Mucosa of stomach (tissue), 1 donor: ENCODE results near the gene SGTA.
"Not testable (repeated sequence)": the region's sequence is repeated elsewhere in the genome, so short reads cannot be mapped to it uniquely, and the experiment has no call there.

ENCODE experiments used
- H3K27me3 ChIP-seq: one replicate; pipeline ENCODE4 v1.7.0; 2013; ENCODE audit warnings: mild to moderate bottlenecking, low read length; ENCODE audit not compliant: control insufficient read depth, insufficient read depth
- H3K36me3 ChIP-seq: one replicate; pipeline ENCODE4 v1.7.0; 2013; ENCODE audit warnings: low read length; ENCODE audit not compliant: control insufficient read depth, insufficient read depth
- H3K4me1 ChIP-seq: one replicate; pipeline ENCODE4 v1.7.0; 2013; ENCODE audit warnings: mild to moderate bottlenecking, low read length; ENCODE audit not compliant: control insufficient read depth, insufficient read depth
- H3K4me3 ChIP-seq: one replicate; pipeline ENCODE4 v1.7.0; 2013; ENCODE audit warnings: low read length
- H3K9ac ChIP-seq: one replicate; pipeline ENCODE4 v1.7.0; 2013; ENCODE audit warnings: mild to moderate bottlenecking, low read length, moderate library complexity
- H3K9me3 ChIP-seq: one replicate; pipeline ENCODE4 v1.7.0; 2013; ENCODE audit warnings: mild to moderate bottlenecking, low read length, moderate library complexity; ENCODE audit not compliant: control insufficient read depth
- donor health status: Pancreatic carcinoma.

The SGTA gene

GRCh38 chr19:2798158-2798685 is 15.1 kb upstream of the SGTA start:
- Histone ChIP-seq H3K36me3 (no peaks in the 10 kb centered on the region), H3K9ac (no peak overlapping the region), H3K4me3 (no peak overlapping the region), H3K27me3 (no peaks in the 10 kb centered on the region), H3K4me1 (no peaks in the 10 kb centered on the region), H3K9me3 (no peaks in the 10 kb centered on the region)

DNA sequence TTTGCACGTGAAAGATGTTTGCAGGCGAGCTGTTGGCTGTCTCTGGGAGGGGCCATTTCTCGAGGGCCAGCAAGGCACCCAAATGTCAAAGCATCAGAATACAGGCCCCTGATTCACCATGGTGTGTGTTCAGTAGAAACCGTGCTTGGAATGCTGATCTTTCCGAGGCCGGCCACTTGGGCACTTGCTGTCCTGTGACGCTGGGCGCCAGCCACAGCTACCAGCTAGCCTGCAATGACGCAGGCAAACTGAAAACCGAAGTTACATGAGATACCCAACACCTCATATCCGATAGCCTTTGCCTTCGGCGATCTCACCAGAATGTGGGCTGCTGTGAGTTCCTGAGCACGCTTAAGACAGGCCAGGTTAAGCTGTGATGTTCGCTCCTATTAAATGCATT is 14.2 kb upstream of the SGTA start:
- Histone ChIP-seq H3K27me3 (no peaks in the 10 kb centered on the region), H3K9ac (no peak overlapping the region), H3K4me1 (no peaks in the 10 kb centered on the region), H3K4me3 (no peak overlapping the region), H3K9me3 (no peaks in the 10 kb centered on the region), H3K36me3 (no peaks in the 10 kb centered on the region)

- Histone ChIP-seq H3K9me3 (no peaks in the 10 kb centered on the region), H3K36me3 (no peaks in the 10 kb centered on the region), H3K27me3 (no peaks in the 10 kb centered on the region), H3K9ac (no peak overlapping the region), H3K4me1 (no peaks in the 10 kb centered on the region), H3K4me3 (no peak overlapping the region)
Observed at GRCh38 chr19:2796659-2797266, 13.7 kb upstream of the SGTA start.

DNA sequence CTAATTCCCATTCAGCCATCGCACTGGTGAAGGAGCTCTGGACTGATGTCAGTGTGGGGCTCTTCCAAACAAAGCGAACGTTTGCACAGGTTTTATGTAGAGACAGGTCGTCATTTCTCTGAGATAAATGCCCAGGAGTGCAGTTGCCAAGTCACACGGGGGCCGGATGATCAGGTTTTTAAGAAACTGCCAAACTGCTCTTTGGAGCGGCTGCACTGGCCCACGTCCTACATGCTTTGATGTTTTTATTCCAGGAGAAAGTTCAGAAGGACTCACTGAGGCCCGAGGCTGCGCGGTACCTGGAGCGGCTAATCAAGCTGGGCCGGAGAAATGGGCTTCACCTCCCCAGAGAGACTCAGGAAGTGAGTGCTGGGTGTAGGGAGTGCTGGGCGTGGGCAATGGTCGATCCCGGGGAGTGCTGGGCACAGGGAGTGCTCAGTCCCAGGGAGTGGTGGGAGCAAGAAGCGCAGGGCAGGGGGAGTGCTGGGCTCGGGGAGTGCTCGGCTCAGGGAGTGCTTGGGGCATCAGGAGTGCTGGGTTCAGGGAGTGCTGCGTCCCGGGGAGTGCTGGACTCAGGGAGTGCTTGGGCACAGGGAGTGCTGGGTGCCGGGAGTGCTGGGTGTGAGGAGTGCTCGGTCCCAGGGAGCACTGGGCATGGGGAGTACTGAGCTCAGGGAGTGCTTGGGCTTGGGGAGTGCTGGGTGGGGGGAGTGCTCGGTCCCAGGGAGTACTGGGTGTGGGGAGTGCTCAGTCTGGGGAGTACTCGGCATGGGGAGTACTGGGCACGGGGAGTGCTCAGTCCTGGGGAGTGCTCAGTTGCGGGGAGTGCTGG is 13.0 kb upstream of the SGTA start:
- Histone ChIP-seq H3K9me3 (no peaks in the 10 kb centered on the region), H3K36me3 (no peaks in the 10 kb centered on the region), H3K9ac (no peak overlapping the region), H3K27me3 (no peaks in the 10 kb centered on the region), H3K4me3 (no peak overlapping the region), H3K4me1 (no peaks in the 10 kb centered on the region)

GRCh38 chr19:2793577-2793976 is 10.5 kb upstream of the SGTA start:
- Histone ChIP-seq H3K4me1 (no peaks in the 10 kb centered on the region), H3K36me3 (no peaks in the 10 kb centered on the region), H3K4me3 (no peak overlapping the region), H3K9me3 (no peaks in the 10 kb centered on the region), H3K27me3 (no peaks in the 10 kb centered on the region), H3K9ac (no peak overlapping the region)

GRCh38 chr19:2793126-2793525 is 10.1 kb upstream of the SGTA start:
- Histone ChIP-seq H3K9ac (no peak overlapping the region), H3K36me3 (no peaks in the 10 kb centered on the region), H3K27me3 (no peaks in the 10 kb centered on the region), H3K9me3 (no peaks in the 10 kb centered on the region), H3K4me1 (no peaks in the 10 kb centered on the region), H3K4me3 (no peak overlapping the region)

DNA sequence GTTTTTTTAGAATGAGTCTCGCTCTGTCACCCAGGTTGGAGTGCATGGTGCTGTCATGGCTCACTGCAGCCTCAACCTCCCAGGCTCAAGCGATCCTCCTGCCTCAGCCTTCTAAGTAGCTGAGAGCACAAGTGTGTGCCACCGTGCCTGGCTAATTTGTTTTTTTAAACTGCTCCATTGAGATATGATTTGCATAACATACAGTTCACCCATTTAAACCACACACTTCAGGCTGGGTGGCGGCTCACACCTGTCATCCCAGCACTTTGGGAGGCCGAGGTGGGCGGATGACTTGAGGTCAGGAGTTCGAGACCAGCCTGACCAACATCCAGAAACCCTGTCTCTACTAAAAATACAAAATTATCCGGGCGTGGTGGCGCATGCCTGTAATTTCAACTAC is 9.6 kb upstream of the SGTA start:
- H3K9me3 ChIP-seq, H3K9ac ChIP-seq, H3K4me1 ChIP-seq, H3K27me3 ChIP-seq, H3K4me3 ChIP-seq, H3K36me3 ChIP-seq: not testable (repeated sequence)

- Histone ChIP-seq H3K4me3 (no peak overlapping the region), H3K36me3 (no peaks in the 10 kb centered on the region), H3K9ac (no peak overlapping the region), H3K9me3 (no peaks in the 10 kb centered on the region), H3K4me1 (no peaks in the 10 kb centered on the region), H3K27me3 (no peaks in the 10 kb centered on the region)
Observed at GRCh38 chr19:2791876-2792275, 8.8 kb upstream of the SGTA start.

GRCh38 chr19:2791440-2791839 is 8.4 kb upstream of the SGTA start:
- Histone ChIP-seq H3K4me3 (no peak overlapping the region), H3K36me3 (no peaks in the 10 kb centered on the region), H3K9ac (no peak overlapping the region), H3K4me1 (peaks cover under 1% of the 10 kb centered on the region), H3K27me3 (no peaks in the 10 kb centered on the region), H3K9me3 (no peaks in the 10 kb centered on the region)

DNA sequence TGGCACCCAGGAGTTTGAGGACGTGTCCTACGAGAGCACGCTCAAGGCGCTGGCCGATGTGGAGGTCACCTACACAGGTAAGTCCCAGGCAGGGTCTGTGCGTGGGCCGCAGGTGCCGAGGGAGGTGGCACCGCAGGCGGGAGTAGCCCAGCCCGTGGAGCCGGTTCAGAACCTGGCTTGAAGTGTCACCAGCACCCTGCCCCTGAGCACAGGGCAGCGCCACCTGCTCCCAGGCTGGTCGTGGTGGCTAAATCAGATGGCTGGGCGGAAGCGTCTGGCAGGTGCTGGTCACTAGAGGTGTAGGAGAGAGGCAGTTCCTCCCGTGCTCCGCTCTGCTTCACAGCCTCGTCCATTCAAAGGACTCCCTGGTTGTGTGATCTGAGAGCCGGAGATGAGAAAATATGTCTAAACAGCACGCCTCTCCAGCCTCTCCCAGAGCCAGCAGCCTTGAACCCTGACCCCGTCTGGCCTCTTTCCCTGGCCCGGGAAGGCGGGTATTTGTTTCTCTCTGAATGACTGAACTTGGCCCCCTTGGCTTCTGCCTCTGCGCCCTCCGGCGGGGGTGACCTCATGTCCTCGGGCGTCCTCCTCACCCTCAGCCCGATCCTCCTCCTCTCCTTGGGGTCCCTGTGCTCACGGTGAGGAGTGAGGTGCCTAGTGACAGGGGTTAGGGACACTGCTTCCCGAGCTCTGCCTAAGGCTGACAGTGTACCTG is 7.6 kb upstream of the SGTA start:
- Histone ChIP-seq H3K9ac (no peak overlapping the region), H3K4me3 (no peak overlapping the region), H3K27me3 (no peaks in the 10 kb centered on the region), H3K36me3 (no peaks in the 10 kb centered on the region), H3K9me3 (no peaks in the 10 kb centered on the region), H3K4me1 (peaks cover 6% of the 10 kb centered on the region)

DNA sequence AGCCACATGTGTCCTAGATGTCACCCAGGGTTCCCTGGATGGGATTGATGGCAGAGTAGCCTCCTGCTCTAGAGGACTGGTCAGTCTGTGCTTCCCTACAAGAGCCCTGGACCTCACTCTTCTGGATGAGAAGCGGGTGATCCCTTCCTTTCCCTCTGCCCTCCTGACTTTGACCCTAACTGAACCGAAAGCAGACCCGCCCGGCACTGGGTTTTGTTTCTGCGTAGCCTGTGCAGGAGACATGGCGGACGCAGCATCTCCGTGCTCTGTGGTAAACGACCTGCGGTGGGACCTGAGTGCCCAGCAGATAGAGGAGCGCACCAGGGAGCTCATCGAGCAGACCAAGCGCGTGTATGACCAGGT is 7.1 kb upstream of the SGTA start:
- H3K9ac ChIP-seq, result no peak overlapping the region
- H3K4me1 ChIP-seq, result peaks cover 6% of the 10 kb centered on the region
- no peak overlapping the region for H3K4me3 ChIP-seq
- no peaks in the 10 kb centered on the region for H3K27me3 ChIP-seq
- no peaks in the 10 kb centered on the region for H3K9me3 ChIP-seq
- H3K36me3 ChIP-seq, result no peaks in the 10 kb centered on the region

GRCh38 chr19:2788237-2788636 is 5.2 kb upstream of the SGTA start:
- Histone ChIP-seq H3K4me3 (no peak overlapping the region), H3K9ac (no peak overlapping the region), H3K27me3 (no peaks in the 10 kb centered on the region), H3K9me3 (no peaks in the 10 kb centered on the region), H3K36me3 (no peaks in the 10 kb centered on the region), H3K4me1 (peaks cover 11% of the 10 kb centered on the region)
